H1 (cell line): ENCODE results near the gene ACSF2. TPM values are rescaled to one million over a fixed set of nuclear protein-coding genes. Genes with fewer than 3 reads are reported as not detected.

Source experiments
- BACH1 ChIP-seq: IDR thresholded peaks from 2 replicates; pipeline ENCODE4 v1.6.1; 2012; ENCODE audit warnings: low read length, improper control_type of control experiment
- NANOG ChIP-seq: IDR thresholded peaks from 2 replicates; pipeline ENCODE4 v1.6.1; 2011; ENCODE audit warnings: low read length, low read depth, mild to moderate bottlenecking, inconsistent platforms; ENCODE audit not compliant: insufficient read depth, poor library complexity, severe bottlenecking
- SIX5 ChIP-seq: IDR thresholded peaks from 2 replicates; pipeline ENCODE4 v1.6.1; 2011; ENCODE audit warnings: mild to moderate bottlenecking, low read depth, low read length
- SP2 ChIP-seq: IDR thresholded peaks from 2 replicates; pipeline ENCODE4 v1.6.1; 2012; ENCODE audit warnings: mild to moderate bottlenecking, low read length, inconsistent platforms
- SP4 ChIP-seq: IDR thresholded peaks from 2 replicates; pipeline ENCODE4 v1.6.1; 2012; ENCODE audit warnings: low read length, inconsistent platforms
- TCF12 ChIP-seq: IDR thresholded peaks from 2 replicates; pipeline ENCODE4 v1.6.1; 2011; ENCODE audit warnings: low read depth, mild to moderate bottlenecking, low read length
- polyA plus RNA-seq, 7 experiments: library from polyadenylated mRNA; depleted of rRNA in 3 of 7; stranded (reverse) in 5 of 7; unstranded in 2 of 7; fragments of >200 nt in 5 of 7; fragments of 200-250 nt in 2 of 7; gene quantifications; 1 replicate in 5 of 7; 2 replicates in 1 of 7; 4 replicates in 1 of 7; pipeline versions ENCODE4 v1.2.1 to v1.2.3, GENCODE V29; 2011 to 2013; ENCODE audit warnings: missing spikeins in 2 of 7, mixed read lengths in 2 of 7
- total RNA-seq: library from RNA; stranded (reverse); fragmentation: NEBNext Ultra II Directional; extraction: Animal tissue kit (Norgen Biotek cat#: 25700); gene quantifications from 2 replicates; pipeline ENCODE4 v1.2.1, GENCODE V29; 2021
- TF ChIP-seq, protein P1 (sequence below), 3 experiments: IDR thresholded peaks; 1 replicate in 2 of 3; 2 replicates in 1 of 3; pipeline versions ENCODE4 v1.5.1 to v1.6.1; 2011; ENCODE audit warnings: low read length in 3 of 3, mild to moderate bottlenecking in 3 of 3, inconsistent platforms in 2 of 3, low read depth in 1 of 3, moderate library complexity in 1 of 3; ENCODE audit not compliant: insufficient read depth in 1 of 3; ENCODE audit errors: control extremely low read depth in 1 of 3

Gene ACSF2
- total and polyA plus RNA-seq, 2 of the 8 experiments (the other 6 are each of a cell fraction or from before 2014, with no cell fraction given): 14.5 to 16.3 TPM

DNA sequence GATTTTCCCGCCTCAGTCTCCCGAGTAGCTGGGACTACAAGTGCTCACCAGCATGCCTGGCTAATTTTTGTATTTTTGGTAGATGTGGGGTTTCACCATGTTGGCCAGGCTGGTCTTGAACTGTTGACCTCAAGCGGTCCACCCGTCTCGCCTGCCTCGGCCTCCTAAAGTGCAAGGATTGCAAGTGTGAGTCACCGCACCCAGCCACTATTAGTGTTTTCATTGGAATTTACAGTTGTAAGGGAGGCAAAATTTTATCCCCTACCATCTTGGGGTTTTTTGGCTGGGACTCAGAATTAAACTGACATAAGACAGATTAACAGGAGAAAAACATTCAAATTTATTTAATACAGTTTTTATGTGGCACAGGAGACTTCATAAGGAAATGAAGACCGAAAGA lies 69.9 kb downstream of the ACSF2 start (continued):
- TF ChIP-seq, protein P1, sequence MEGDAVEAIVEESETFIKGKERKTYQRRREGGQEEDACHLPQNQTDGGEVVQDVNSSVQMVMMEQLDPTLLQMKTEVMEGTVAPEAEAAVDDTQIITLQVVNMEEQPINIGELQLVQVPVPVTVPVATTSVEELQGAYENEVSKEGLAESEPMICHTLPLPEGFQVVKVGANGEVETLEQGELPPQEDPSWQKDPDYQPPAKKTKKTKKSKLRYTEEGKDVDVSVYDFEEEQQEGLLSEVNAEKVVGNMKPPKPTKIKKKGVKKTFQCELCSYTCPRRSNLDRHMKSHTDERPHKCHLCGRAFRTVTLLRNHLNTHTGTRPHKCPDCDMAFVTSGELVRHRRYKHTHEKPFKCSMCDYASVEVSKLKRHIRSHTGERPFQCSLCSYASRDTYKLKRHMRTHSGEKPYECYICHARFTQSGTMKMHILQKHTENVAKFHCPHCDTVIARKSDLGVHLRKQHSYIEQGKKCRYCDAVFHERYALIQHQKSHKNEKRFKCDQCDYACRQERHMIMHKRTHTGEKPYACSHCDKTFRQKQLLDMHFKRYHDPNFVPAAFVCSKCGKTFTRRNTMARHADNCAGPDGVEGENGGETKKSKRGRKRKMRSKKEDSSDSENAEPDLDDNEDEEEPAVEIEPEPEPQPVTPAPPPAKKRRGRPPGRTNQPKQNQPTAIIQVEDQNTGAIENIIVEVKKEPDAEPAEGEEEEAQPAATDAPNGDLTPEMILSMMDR (IDR thresholded peaks at IDR 0.05; ENCODE audit: control extremely low read depth in 1 of 3, insufficient read depth in 1 of 3, low read depth in 1 of 3, low read length in 3 of 3): no peak
- TF ChIP-seq NANOG (no peak), BACH1 (no peak), SP2 (no peak), SIX5 (no peak), TCF12 (no peak), SP4 (no peak)
